GM23248 (cell line): Measurements from ENCODE around the gene CTNNA3.

Source experiments
- EZH2 ChIP-seq: fragments of 200-600 bp; sonication (generic); IDR thresholded peaks from 2 replicates; pipeline ENCODE4 v1.6.1; 2018; ENCODE audit warnings: antibody characterized with exemption, mild to moderate bottlenecking; ENCODE audit not compliant: insufficient read depth, poor library complexity, severe bottlenecking
- EZH2phosphoT487 ChIP-seq: fragments of 200-600 bp; sonication (generic); IDR thresholded peaks from 2 replicates; pipeline ENCODE4 v1.6.1; 2018; ENCODE audit warnings: antibody characterized with exemption, moderate library complexity, mild to moderate bottlenecking, low read depth; ENCODE audit not compliant: insufficient read depth

- TF ChIP-seq EZH2phosphoT487 = no peak
- TF ChIP-seq EZH2 = no peak
Observed at GRCh38 chr10:67022099-67022498, 673.9 kb downstream of the CTNNA3 start.
